LNCaP clone FGC (cell line): Measurements from ENCODE around the gene PIK3C3.

Source experiments
- DNase-seq: peaks from one replicate; pipeline ENCODE4 v3.0.0-alpha.2; 2011; ENCODE audit warnings: low read depth
- H3K4me3 ChIP-seq: 2 replicates; pipeline ENCODE4 v1.5.1; 2011; ENCODE audit warnings: mild to moderate bottlenecking, low read depth, low read length, control low read depth
- CTCF ChIP-seq: IDR thresholded peaks from 2 replicates; pipeline ENCODE4 v1.5.1; 2012; ENCODE audit warnings: mild to moderate bottlenecking; ENCODE audit not compliant: control insufficient read depth, insufficient read depth; ENCODE audit errors: extremely low read depth

The PIK3C3 gene

GRCh38 chr18:41974796-41975201 is 19.8 kb downstream of the PIK3C3 start:
- no peak overlapping the region for H3K4me3 ChIP-seq
- no peak for DNase-seq
- no peak for TF ChIP-seq CTCF

- no peak for DNase-seq
- TF ChIP-seq CTCF: no peak
- H3K4me3 ChIP-seq: no peak overlapping the region
Observed at GRCh38 chr18:41975284-41975683, 20.2 kb downstream of the PIK3C3 start.

- DNase-seq: no peak
- no peak for TF ChIP-seq CTCF
- H3K4me3 ChIP-seq: no peak overlapping the region
Observed at GRCh38 chr18:41977233-41977632, 22.2 kb downstream of the PIK3C3 start.

- DNase-seq: no peak
- H3K4me3 ChIP-seq: no peak overlapping the region
- TF ChIP-seq CTCF: no peak
Observed at GRCh38 chr18:41982942-41983660, 28.1 kb downstream of the PIK3C3 start.

- no peak overlapping the region for H3K4me3 ChIP-seq
- DNase-seq: no peak
- TF ChIP-seq CTCF: no peak
Observed at GRCh38 chr18:41985914-41986313, 30.9 kb downstream of the PIK3C3 start.

GRCh38 chr18:41989508-41989907 is 34.5 kb downstream of the PIK3C3 start:
- H3K4me3 ChIP-seq: no peak overlapping the region
- TF ChIP-seq CTCF: no peak
- no peak for DNase-seq

GRCh38 chr18:41992066-41992465 is 37.0 kb downstream of the PIK3C3 start:
- DNase-seq: no peak
- TF ChIP-seq CTCF: no peak

More at GRCh38 chr18:41992066-41992465, 37.0 kb downstream of the PIK3C3 start:
- H3K4me3 ChIP-seq: no peak overlapping the region
